Small intestine (tissue), 7 donors: ENCODE measurements around the gene SLC27A1. TPM values are rescaled to one million over a fixed set of nuclear protein-coding genes. Genes with fewer than 3 reads are reported as not detected.

Experiments used
- DNase-seq, 2 donors: peaks; one replicate each; pipeline versions ENCODE4 v3.0.0 to v3.0.0-alpha.2; 2013
- FAIRE-seq: peaks from 2 replicates; lab custom pipeline; 2012; peaks lifted over from hg19 to GRCh38; lab: Jason Lieb, UNC
- H3K27ac ChIP-seq, 3 donors: one replicate each; pipeline ENCODE4 v1.5.1; 2013; ENCODE audit warnings: low read length in 2 of 3, mild to moderate bottlenecking in 2 of 3, control low read depth in 1 of 3, inconsistent platforms in 1 of 3, low read depth in 1 of 3, moderate library complexity in 1 of 3
- H3K27me3 ChIP-seq, 3 donors: one replicate each; pipeline ENCODE4 v1.6.1; 2013; ENCODE audit warnings: low read length in 3 of 3, inconsistent platforms in 1 of 3; ENCODE audit not compliant: control insufficient read depth in 3 of 3, insufficient read depth in 3 of 3
- H3K36me3 ChIP-seq, 3 donors: one replicate each; pipeline ENCODE4 v1.6.1; 2013; ENCODE audit warnings: low read length in 3 of 3, inconsistent platforms in 1 of 3, low read depth in 1 of 3, mild to moderate bottlenecking in 1 of 3, moderate library complexity in 1 of 3; ENCODE audit not compliant: control insufficient read depth in 3 of 3, insufficient read depth in 2 of 3
- H3K4me1 ChIP-seq, 3 donors: one replicate each; pipeline ENCODE4 v1.6.1; 2013; ENCODE audit warnings: low read length in 2 of 3, inconsistent platforms in 1 of 3, low read depth in 1 of 3, mild to moderate bottlenecking in 1 of 3, moderate library complexity in 1 of 3; ENCODE audit not compliant: control insufficient read depth in 3 of 3, insufficient read depth in 2 of 3
- H3K4me3 ChIP-seq, 3 donors: one replicate each; pipeline ENCODE4 v1.5.1; 2013; ENCODE audit warnings: low read length in 3 of 3, control low read depth in 1 of 3, inconsistent platforms in 1 of 3, low read depth in 1 of 3, mild to moderate bottlenecking in 1 of 3, moderate library complexity in 1 of 3
- H3K9me3 ChIP-seq, 2 donors: one replicate each; pipeline ENCODE4 v1.6.1; 2013; ENCODE audit warnings: low read depth in 1 of 2, low read length in 1 of 2; ENCODE audit not compliant: control insufficient read depth in 2 of 2, insufficient read depth in 1 of 2
- WGBS, 3 donors: extraction: QIAGEN DNeasy Blood & Tissue Kit; methylation state at CpG; one replicate each; pipeline ENCODE4 v1.1.7; 2013; 5-methylcytosine and 5-hydroxymethylcytosine counted together
- polyA plus RNA-seq, 4 donors: library from polyadenylated mRNA; stranded (reverse) in 3 of 4; unstranded in 1 of 4; fragments of 200-250 nt in 3 of 4; fragments of 120-200 nt in 1 of 4; gene quantifications; one replicate each; pipeline versions ENCODE4 v1.2.1 to v1.2.3, GENCODE V29; 2013
- donor health status: healthy with polysubstance abuse.
- donor health status: control.
- donor health status: control.
- donor health status: Bipolar disorder and iron deficiency.
- donor health status: healthy.

SLC27A1 gene
- polyA plus RNA-seq, 4 donors, result 0.22 to 5.5 (median 3.1) TPM

GRCh38 chr19:17451820-17452219 is 18.5 kb upstream of the SLC27A1 start:
- no peak for DNase-seq
- no peak for FAIRE-seq

DNA sequence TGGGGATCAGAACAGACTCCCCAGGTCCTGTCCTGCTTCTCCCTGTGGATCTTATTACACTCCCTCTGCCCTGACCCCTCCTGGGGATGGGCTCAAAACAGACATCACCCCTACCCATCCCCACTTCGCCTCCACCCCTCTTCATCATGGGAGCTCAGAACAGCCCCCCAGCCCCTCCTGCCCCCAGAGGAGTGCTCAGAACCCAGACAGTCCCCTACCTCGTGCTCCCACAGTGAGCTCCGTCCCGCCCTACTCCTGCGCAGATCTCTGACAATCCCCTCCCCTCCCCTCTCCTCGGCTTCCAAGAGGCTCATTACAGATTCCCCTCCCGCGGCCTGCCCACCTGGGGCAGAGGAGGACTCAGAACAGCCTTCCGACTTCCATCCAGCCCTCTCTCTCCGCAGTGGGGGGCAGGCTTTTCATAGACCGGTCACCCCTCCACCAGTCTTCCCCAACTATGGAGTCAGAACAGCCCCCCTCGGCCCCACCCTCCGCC is 15.7 kb upstream of the SLC27A1 start:
- peaks cover 0 to 4% of the 10 kb centered on the region in 2 donors for H3K9me3 ChIP-seq
- DNase-seq (no peak), FAIRE-seq (no peak)
- WGBS, 3 donors, result 8 to 14% (median 13%) methylated on average over 13 of the region's 13 CpGs
- H3K27ac ChIP-seq, result no peak overlapping the region
- peaks cover 0 to 47% (median 9%) of the 10 kb centered on the region in 3 donors for H3K27me3 ChIP-seq
- no peaks in the 10 kb centered on the region for H3K4me1 ChIP-seq
- no peak overlapping the region for H3K4me3 ChIP-seq
- no peaks in the 10 kb centered on the region for H3K36me3 ChIP-seq

More at GRCh38 chr19:17451820-17452219, 18.5 kb upstream of the SLC27A1 start:
- Histone ChIP-seq H3K36me3 (no peaks in the 10 kb centered on the region), H3K4me3 (no peak overlapping the region), H3K27ac (no peak overlapping the region), H3K4me1 (peaks cover 0 to 2% (median 0%) of the 10 kb centered on the region in 3 donors), H3K9me3 (peaks cover 0 to 4% of the 10 kb centered on the region in 2 donors), H3K27me3 (peaks cover 0 to 51% (median 9%) of the 10 kb centered on the region in 3 donors)
- WGBS, 3 donors, result 73 to 89% (median 81%) methylated on average over 4 of the region's 4 CpGs

DNA sequence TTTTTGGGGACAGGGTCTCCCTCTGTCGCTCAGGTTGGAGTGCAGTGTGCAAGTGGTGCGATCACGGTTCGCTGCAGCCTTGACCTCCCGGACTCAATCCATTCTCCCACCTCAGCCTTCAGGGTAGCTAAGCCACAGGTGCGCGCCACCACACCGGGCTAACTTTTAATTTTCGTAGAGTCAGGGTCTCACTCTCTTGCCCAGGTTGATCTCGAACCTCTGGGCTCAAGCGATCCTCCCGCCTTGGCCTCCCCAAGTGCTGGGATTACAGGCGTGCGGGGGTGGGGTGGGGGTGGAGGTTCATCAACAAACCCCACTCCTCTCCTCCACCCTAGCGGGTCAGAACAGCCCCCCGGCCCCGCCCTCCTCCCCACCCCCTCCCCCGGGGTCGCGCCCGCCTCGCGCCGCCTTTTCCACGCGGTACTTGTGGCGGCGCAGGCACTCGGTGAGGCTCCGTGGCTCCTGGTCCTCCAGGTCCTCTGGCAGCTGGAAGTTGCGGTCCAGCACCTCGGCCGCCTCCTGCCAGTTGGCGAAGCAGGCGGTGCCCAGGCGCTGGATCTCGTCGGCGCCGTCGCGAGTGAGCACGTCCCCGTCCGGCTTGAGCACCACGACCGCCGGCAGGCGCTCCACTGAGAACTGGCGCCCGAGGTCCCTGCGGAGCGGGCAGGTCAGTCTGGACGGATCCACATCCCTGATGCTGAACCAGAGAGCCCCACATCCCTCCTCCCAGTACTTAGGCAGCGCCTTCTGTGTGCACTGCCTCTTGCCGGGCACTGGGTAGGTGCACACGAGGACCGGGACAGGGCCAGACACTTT is 14.8 kb upstream of the SLC27A1 start:
- Histone ChIP-seq H3K27me3 (peaks cover 0 to 44% (median 9%) of the 10 kb centered on the region in 3 donors), H3K4me1 (no peaks in the 10 kb centered on the region), H3K36me3 (no peaks in the 10 kb centered on the region), H3K9me3 (peaks cover 0 to 4% of the 10 kb centered on the region in 2 donors), H3K27ac (no peak overlapping the region), H3K4me3 (no peak overlapping the region)
- no peak for DNase-seq
- FAIRE-seq, result no peak
- WGBS, 3 donors, result 17 to 22% (median 17%) methylated on average over 42 to 58 of the region's 58 CpGs

DNA sequence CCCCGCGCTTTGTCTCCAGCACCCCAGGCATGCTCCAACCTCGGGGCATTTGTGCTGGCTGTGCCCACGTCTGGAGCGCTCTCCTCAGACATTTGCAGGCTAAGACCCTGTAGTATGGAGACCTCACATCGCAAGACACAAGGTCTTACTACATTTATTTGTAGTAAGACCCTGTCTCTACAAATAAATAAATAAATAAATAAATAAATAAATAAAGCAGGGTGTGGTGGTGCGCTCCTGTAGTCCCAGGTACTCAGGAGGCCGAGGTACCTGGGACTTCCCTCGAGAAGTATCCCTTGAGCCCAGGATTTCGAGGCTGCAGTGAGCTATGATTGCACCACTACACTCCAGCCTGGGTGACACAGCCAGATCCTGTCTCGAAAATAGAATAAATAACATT is 14.2 kb upstream of the SLC27A1 start:
- no peaks in the 10 kb centered on the region for H3K4me1 ChIP-seq
- 53 to 65% (median 63%) methylated on average over 11 of the region's 11 CpGs for WGBS, 3 donors
- peaks cover 0 to 44% (median 9%) of the 10 kb centered on the region in 3 donors for H3K27me3 ChIP-seq
- DNase-seq (no peak), FAIRE-seq (no peak)
- H3K27ac ChIP-seq, result no peak overlapping the region
- H3K36me3 ChIP-seq, result no peaks in the 10 kb centered on the region
- peaks cover 0 to 4% of the 10 kb centered on the region in 2 donors for H3K9me3 ChIP-seq
- no peak overlapping the region for H3K4me3 ChIP-seq

DNA sequence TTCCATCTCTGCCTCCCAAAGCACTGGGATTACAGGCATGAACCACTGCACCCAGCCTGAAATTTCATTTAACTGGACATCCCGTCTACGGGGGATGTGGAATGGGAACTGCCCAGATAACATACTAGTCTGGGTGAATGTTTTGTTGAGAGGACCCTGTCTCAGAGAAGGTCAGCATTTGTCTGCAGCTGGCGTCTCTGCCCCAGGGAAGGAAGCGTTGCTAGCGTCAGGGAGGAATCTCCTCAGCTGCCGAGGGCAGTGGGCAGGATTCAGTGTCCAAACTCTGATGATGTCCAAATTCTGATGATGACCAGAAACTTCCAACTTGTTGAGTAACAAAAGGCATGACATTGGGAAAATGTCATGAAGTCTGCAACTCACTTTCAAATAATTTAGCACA is 12.7 kb upstream of the SLC27A1 start:
- Histone ChIP-seq H3K4me1 (no peaks in the 10 kb centered on the region), H3K27me3 (peaks cover 0 to 44% (median 9%) of the 10 kb centered on the region in 3 donors), H3K36me3 (no peaks in the 10 kb centered on the region), H3K27ac (no peak overlapping the region), H3K9me3 (peaks cover 0 to 4% of the 10 kb centered on the region in 2 donors), H3K4me3 (no peak overlapping the region)
- WGBS, 3 donors, result 43 to 59% (median 54%) methylated on average over 6 of the region's 6 CpGs
- DNase-seq (no peak), FAIRE-seq (no peak)

GRCh38 chr19:17458970-17459369 is 11.4 kb upstream of the SLC27A1 start:
- Histone ChIP-seq H3K4me3 (no peak overlapping the region), H3K4me1 (no peaks in the 10 kb centered on the region), H3K27ac (no peak overlapping the region), H3K9me3 (no peaks in the 10 kb centered on the region), H3K36me3 (no peaks in the 10 kb centered on the region), H3K27me3 (peaks cover 0 to 37% (median 9%) of the 10 kb centered on the region in 3 donors)
- DNase-seq (no peak), FAIRE-seq (no peak)
- 63 to 82% (median 64%) methylated on average over 3 of the region's 3 CpGs for WGBS, 3 donors

- FAIRE-seq (no peak), DNase-seq (no peak)
- Histone ChIP-seq H3K36me3 (no peaks in the 10 kb centered on the region), H3K27ac (no peak within 1 kb of the TSS), H3K27me3 (peaks cover 0 to 24% (median 0%) of the 10 kb centered on the region in 3 donors), H3K4me1 (no peaks in the 10 kb centered on the region), H3K4me3 (no peak within 1 kb of the TSS), H3K9me3 (no peaks in the 10 kb centered on the region)
- 74 to 87% (median 79%) methylated on average over 26 of the region's 26 CpGs for WGBS, 3 donors
Observed at GRCh38 chr19:17460372-17461230, 9.7 kb upstream of the SLC27A1 start, which contains the start of gene NXNL1. TSS of gene NXNL1 (minus strand) at chr19:17460926. CDS start at chr19:17460869, 57 bp downstream.

DNA sequence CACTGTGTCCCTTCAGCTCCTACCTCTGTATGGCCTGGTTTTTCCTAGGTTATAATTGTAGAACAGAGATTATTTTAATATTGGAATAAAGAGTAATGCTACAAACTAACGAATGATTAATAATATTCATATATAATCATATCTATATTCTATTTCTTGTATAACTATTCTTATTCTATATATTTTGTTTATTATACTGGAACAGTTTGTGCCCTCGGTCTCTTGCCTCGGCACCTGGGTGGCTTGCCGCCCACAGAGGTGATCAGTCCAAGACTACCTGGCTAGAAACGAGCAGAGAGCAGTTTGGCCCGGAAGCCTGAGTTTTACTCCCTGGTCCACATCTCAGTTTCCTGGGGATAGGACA is 3.9 kb upstream of the SLC27A1 start:
- Histone ChIP-seq H3K4me3 (no peak overlapping the region), H3K9me3 (no peaks in the 10 kb centered on the region), H3K36me3 (no peaks in the 10 kb centered on the region), H3K27ac (no peak overlapping the region), H3K27me3 (peaks cover 0 to 18% (median 0%) of the 10 kb centered on the region in 3 donors), H3K4me1 (peaks cover 0 to 15% (median 0%) of the 10 kb centered on the region in 3 donors)
- no peak for DNase-seq
- FAIRE-seq, result no peak
- 42 to 53% (median 42%) methylated on average over 6 of the region's 6 CpGs for WGBS, 3 donors
